Measurements from ENCODE around the gene FBXO46.

Gene FBXO46

GRCh38 chr19:45682908-45683307, 47.8 kb downstream of the FBXO46 start:
- DNase-seq (ENCODE audit: low spot score), result no peak

- no peak for DNase-seq (ENCODE audit: low spot score)
Measured at GRCh38 chr19:45682117-45682516, 48.6 kb downstream of the FBXO46 start.

- peak; percentile 89 for DNase-seq (ENCODE audit: low spot score)
Measured at GRCh38 chr19:45681391-45682015, 49.2 kb downstream of the FBXO46 start.

GRCh38 chr19:45677351-45678230, 53.1 kb downstream of the FBXO46 start:
- peak; percentile 61 for DNase-seq (ENCODE audit: low spot score)

GRCh38 chr19:45676851-45677263, 53.8 kb downstream of the FBXO46 start:
- no peak for DNase-seq (ENCODE audit: low spot score)

- no peak for DNase-seq (ENCODE audit: low spot score)
Measured at GRCh38 chr19:45674946-45675345, 55.8 kb downstream of the FBXO46 start.

GRCh38 chr19:45670670-45671453, 59.8 kb downstream of the FBXO46 start:
- peak; percentile 91 for DNase-seq (ENCODE audit: low spot score)

GRCh38 chr19:45668342-45668871, 62.3 kb downstream of the FBXO46 start:
- DNase-seq (ENCODE audit: low spot score), result peak; percentile 38

GRCh38 chr19:45667620-45668341, 62.9 kb downstream of the FBXO46 start, which contains the start of gene GIPR:
Gene GIPR, plus strand, starts transcription at chr19:45668221. Its CDS starts 1,300 bp downstream, at chr19:45669521.
- DNase-seq (ENCODE audit: low spot score), result peak; percentile 76

- no peak for DNase-seq (ENCODE audit: low spot score)
Measured at GRCh38 chr19:45664575-45664974, 66.1 kb downstream of the FBXO46 start.

- DNase-seq (ENCODE audit: low spot score), result no peak
Measured at GRCh38 chr19:45663800-45664199, 66.9 kb downstream of the FBXO46 start.

GRCh38 chr19:45660636-45661035, 70.1 kb downstream of the FBXO46 start:
- DNase-seq (ENCODE audit: low spot score), result no peak
